GM18867 (cell line): ENCODE data around the gene LRP1B.
A peak's percentile ranks its signal among the peaks of the same experiment; 100 is the strongest.
"Not testable (repeated sequence)": the region's sequence is repeated elsewhere in the genome, so short reads cannot be mapped to it uniquely, and the experiment has no call there.

Experiments used
- ATAC-seq: cut with Tn5 transposase; IDR thresholded peaks from one replicate; pipeline ENCODE4 v1.9.1; 2021; ENCODE audit warnings: mild to moderate bottlenecking, moderate library complexity; ENCODE audit not compliant: unreplicated experiment

LRP1B gene

GRCh38 chr2:140596447-140596846 is 1534.4 kb downstream of the LRP1B start:
- peak; percentile 66 for ATAC-seq

DNA sequence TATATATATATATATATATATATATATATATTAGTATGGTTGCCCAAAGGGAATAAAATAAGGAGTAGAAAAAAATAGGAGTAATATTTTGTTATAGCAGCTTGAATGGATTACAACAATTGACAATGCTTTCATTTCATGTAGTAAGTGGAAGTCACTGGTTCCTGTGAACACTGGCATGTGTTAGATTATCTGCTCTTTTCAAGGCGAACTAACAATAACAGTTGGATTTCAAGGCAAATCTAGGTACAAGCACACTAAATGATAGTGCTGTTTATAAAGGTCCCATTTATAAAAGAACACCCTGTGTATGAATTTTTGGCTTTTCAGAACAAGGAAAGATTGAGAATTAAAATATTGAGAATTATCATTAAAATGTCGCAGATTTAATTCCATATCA is 1535.7 kb downstream of the LRP1B start:
- ATAC-seq = no peak

DNA sequence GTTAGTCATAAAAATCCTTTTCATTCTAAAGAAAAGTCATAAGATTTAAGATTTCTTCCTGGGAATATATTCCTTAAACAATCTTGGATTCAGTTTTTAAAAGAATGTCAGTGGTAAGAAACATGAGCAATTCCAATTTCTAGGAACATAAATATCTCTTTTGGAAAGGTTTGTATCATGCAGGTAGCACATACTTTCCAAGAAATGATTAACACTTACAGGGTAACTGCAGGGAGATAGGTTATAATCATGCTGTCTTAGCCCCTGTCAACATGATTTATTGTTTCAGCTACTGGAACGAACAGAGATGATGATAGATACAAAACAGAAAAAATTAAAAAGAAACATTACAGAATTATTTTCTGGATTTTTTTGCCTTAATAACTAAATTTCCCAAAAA is 1537.7 kb downstream of the LRP1B start:
- ATAC-seq = no peak

DNA sequence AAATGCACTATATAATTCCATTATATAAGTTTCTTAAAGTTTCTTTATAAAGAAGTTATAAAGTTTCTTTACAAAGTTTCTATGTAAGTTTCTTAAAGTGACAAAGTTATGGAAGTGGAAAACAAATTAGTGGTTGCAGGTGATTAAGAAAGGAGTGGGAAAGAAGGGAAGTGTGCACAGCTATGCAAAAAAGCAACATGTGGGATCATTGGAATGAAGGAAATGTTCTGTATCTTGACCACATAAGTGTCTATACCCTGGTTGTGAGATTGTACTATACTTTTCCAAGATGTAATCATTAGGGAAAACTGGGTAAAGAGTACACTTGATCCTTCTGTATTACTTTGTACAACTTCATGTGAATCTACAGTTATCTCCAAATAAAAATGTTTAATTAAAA is 1541.1 kb downstream of the LRP1B start:
- ATAC-seq = no peak

DNA sequence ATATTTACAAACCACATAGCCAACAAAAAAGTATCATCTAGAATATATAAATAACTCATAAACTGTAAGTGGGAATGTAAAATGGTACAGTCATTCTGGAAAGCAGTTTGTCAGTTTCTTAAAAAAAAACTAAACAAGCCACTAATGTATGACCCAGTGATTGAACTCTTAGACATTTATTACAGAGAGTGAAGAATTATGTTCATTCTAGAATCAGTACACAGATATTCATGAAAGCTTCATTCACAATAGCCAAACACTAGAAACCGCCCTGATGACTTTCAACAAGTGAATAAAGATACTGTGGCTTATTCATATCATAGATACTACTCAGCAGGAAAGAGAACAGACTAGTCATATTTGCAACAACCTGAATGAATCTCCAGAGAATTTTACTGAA is 1541.5 kb downstream of the LRP1B start:
- no peak for ATAC-seq

DNA sequence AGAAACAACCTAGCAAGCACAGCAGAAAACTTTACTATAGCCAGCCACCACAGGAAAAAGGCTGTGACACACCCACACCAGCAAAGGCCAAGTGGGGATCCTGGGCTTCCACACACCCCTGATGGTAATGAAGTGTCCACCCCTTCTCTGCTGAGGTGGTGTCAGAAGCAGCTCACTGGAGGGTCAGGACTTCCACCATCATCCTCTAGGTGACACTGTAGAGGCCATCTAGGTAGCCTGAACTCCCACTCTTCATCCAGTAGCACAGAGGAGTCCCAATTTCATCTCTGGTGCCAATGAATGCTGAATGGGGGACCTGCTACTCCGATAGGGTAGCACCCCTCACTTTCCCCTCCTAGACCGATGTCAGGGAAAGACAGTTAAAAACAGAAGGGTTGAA is 1544.4 kb downstream of the LRP1B start:
- ATAC-seq = peak; percentile 100

DNA sequence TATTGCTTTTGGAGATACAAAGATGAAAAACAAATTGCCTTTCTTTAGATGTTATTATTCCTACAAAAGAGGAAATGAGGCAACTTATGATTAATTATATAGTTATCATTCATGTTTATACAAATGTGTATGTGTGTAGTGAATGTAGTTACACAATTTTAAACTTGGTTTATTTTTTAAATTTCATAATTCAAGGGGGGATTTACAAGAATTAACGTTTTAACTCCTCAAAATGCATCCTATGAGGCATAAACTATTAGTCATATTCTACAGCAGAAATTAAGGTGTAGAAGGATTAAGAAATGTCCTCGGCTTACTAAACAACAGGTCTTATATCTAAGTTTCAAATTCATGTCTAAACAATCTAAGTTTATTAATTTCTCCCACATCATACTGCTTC is 1545.8 kb downstream of the LRP1B start:
- ATAC-seq = no peak

- no peak for ATAC-seq
Measured at GRCh38 chr2:140584471-140584870, 1546.3 kb downstream of the LRP1B start.

GRCh38 chr2:140580532-140581151 is 1550.2 kb downstream of the LRP1B start:
- no peak for ATAC-seq

DNA sequence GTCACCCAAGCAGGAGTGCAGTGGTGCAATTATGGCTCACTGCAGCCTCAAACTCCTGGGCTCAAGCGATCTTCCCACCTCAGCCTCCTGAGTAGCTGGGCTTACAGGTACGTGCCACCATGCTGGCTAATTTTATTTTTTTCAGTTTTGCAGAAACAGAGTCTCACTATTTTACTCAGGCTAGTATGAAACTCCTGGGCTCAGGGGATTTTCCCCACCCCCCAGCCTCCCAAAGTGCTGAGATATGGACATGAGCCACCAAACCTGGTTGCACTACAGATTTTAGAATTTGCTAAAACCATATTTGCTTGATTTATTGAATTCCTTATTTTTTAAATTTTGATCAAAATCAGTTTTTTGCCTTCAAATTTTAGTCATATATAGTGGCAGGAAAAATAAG is 1553.4 kb downstream of the LRP1B start:
- no peak for ATAC-seq

GRCh38 chr2:140567734-140568133 is 1563.1 kb downstream of the LRP1B start:
- no peak for ATAC-seq

DNA sequence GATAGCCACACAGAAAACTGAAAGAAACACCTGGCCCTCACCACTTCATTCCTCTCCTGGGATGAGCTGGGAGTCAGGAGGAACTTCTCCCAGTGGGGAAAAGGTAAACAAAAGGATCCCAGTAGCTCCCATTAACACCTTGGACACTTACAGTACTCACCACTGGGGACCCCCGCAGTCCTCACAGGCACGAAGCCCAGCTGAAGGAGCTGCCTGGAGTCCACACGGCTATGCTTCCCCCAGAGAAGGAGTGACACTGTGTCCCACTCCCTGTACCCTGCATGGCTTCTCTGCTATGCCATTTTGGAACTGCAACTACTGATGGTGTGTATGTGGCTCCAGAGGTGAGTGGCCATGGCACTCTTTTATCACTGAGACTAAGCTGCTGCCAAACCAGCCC is 1565.1 kb downstream of the LRP1B start:
- ATAC-seq = no peak

- ATAC-seq = no peak
Measured at GRCh38 chr2:140555701-140556100, 1575.1 kb downstream of the LRP1B start.

- no peak for ATAC-seq
Measured at GRCh38 chr2:140552634-140553033, 1578.2 kb downstream of the LRP1B start.

DNA sequence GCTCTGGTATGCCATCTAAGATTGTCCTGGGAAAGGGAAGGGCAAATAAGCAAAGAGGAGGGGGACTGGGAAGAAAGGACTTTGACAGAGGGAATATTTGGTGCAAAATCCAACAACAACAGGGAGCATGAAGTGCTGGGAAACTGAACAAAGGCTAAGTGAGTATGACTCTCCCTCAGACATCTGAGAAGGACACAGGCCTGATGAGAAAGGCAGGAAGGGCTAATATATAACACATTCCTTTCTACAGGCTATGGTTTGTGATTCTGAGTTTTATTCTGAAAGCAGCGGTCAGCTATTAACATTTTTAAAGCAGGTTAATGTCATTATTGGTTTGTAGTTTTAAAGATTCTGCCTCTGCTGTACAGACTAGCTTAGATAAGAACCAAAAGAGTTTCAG is 1579.5 kb downstream of the LRP1B start:
- ATAC-seq = no peak

DNA sequence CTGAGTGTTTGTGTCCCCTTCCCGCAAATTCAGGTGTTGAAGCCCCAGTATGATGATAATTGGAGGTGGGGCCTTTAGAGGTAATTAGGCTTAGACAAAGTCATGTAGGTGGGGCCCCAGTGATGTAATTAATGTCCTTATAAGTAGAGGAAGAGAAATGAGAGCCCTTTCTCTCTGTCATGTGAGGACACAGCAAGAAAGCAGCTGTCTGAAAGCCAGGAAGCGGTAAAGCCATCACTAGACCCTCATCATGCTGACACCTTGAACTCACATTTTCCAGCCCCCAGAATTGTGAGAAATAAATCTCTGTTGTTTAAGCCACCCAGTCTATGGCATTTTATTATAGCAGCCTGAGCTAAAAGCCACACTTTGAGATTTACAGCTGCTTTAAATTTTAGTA is 1580.0 kb downstream of the LRP1B start:
- no peak for ATAC-seq

DNA sequence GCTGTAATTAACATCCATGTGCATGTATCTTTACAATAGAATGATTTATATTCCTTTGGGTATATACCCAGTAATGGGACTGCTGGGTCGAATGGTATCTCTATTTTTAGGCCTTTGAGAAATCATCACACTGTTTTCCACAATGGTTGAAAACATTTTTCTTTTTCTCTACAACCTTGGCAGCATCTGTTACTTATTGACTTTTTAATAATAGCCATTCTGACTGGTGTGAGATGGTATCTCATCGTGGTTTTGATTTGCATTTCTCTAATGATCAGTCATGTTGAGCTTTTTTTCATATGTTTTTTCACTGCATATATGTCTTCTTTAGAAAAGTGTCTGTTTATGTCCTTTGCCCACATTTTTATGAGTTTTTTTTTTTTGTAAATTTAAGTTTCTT is 1586.0 kb downstream of the LRP1B start:
- ATAC-seq = not testable (repeated sequence)

DNA sequence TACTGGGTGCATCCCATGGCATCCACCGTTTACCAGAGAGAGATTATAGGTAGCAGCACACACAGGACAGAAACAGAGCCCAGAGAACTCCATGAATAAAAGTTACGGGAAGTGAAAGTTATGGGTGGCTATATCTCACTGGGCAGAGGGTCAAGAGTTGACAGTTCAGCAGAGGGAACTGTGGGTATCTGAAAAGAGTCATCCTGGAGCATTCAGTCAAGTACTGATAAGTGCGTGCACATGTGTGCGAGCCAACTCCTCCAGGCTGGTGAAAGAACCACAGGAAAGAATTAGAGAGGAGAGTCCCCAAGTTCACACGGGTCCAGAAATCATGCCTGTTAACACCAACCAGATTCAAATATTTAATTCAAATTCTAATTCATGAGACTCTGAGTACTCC is 1588.2 kb downstream of the LRP1B start:
- no peak for ATAC-seq

- no peak for ATAC-seq
Measured at GRCh38 chr2:140539242-140539875, 1591.5 kb downstream of the LRP1B start.

DNA sequence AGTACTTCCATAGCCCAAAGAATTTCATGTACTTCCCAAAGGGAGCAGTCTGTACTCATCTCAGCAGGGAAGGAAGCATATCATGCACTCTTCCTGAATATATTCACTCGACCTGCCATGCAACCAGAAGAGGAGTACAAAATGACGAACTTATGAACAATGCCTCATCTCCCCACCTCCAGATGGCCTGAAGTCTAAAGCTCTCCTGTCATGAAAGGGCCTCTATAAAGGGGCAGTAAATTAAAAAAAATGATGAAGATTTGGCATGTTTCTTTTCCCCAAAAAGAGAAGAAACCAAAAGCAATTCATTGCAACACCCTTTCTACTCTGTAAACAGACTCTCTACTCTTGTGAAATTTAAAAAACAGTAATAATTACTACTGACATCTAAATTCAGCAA is 1601.1 kb downstream of the LRP1B start:
- ATAC-seq = no peak

GRCh38 chr2:140528982-140529381 is 1601.8 kb downstream of the LRP1B start:
- ATAC-seq = no peak

GRCh38 chr2:140526575-140526974 is 1604.2 kb downstream of the LRP1B start:
- no peak for ATAC-seq

GRCh38 chr2:140512106-140512505 is 1618.7 kb downstream of the LRP1B start:
- ATAC-seq = no peak
